GM21447 (cell line): ENCODE results near the gene CACNA1D.

Experiments
- ATAC-seq: cut with Tn5 transposase; IDR thresholded peaks from one replicate; pipeline ENCODE4 v1.9.1; 2021; ENCODE audit not compliant: unreplicated experiment

The CACNA1D gene

DNA sequence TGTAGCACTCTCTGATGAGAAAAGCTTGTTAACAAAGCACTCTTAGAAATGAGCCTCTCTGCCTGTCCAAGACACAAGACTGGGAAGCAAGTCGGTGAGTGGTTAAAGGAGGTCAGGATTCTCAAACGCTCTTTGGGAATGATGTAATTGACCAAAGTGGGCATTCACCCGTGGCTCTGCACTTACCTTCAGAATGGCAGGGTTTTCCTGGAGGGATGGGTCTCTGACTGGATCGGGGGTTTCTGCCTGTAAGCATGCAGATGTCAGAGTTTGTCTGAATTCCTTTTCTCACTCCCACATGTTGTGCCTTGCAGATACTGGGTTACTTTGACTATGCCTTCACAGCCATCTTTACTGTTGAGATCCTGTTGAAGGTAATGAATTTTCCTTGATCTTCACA, 245.6 kb downstream of the CACNA1D start:
- ATAC-seq, result no peak

DNA sequence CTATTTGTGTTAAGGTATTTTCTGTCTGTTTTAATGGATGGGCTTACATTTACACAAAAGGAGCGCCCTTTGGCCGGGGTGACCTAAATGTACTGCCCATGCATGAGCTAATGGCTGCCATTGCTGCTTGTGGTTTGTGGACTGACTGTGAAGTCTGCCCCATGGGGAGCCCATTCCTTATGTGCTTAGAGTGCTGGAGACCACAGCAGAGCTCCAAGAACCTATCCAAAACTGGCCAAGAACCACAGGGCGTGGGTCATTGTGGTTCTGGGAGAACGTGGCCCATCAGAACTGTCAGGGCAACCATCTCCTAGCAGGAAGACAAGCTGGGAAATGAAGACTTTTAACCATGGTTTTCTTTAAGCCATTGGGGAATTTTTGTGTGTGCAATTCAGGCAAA, 246.5 kb downstream of the CACNA1D start:
- no peak for ATAC-seq

DNA sequence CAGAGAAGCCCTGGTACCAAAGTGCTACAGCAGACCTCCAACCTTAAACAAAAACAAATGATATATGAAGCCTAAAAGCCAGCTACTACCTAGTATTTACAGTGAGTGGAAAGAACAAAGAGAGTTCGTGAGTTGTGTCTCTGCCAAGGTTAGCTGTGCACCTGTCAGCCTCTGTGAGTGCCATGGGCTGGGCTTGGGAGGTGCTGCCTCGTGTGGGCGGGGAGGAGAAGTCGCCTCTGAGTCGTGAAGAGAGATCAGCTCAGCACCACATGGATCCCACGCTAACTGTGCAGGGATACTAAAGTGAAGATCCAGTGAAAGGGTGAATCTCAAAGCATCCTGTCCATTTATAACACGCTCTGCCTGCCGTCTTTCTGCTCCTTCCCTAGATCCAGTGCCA, 249.9 kb downstream of the CACNA1D start:
- ATAC-seq, result no peak

DNA sequence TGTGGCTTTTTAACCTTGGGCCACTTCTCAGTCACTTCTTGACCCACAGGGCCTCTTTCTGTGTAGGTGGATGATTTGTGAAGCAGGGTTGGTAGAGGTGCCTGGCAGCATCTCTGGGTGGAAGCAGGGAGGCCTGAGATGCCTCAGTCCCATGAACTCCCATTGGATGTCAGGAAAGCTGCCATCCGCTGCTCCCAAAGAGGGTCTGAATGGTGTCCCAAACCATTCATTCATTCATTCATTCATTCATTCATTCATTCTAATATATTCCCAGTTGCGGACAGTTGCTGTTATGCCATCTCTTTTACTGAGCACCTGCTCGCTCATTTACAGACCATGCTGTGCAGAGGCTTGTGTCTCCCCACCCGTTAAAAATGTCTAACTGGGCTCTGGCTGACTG, 253.1 kb downstream of the CACNA1D start:
- ATAC-seq, result no peak

DNA sequence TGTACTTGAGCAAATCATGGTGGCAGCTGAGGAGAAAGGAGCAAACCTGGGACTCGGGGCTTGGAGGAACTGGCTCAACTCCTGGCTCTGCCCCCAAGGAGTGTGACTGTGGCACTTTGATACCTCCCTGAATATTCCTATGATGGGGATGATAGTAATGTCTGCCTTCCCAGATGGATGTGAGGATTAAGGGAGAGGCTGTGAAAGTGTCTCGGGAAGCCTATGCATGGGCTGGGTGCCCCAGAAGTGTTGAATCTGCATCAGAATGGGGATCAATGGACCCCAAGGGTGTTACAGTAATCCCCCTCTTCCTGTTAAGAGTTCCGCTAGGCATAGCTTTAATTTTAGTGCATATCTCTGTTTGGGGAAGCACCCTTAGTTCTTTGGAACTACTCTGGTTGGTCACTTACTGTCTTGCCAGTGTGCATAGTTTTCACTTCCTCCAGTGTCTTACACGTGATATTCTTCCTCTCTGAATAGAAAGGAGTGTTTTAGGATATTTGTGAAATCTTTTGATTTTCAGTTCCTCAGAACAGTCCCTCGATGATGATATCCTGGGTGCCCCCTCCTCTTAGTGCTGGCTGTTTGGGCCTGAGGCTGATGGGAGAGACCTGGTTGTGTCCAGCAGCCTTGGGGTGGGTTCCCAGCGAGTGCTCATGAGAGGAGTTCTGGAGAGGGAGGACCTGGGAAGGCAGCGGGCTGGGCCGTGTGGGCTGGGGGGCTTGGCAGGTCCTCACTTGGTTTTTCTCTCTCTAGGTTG, 254.3 kb downstream of the CACNA1D start:
- peak; percentile 87 for ATAC-seq

DNA sequence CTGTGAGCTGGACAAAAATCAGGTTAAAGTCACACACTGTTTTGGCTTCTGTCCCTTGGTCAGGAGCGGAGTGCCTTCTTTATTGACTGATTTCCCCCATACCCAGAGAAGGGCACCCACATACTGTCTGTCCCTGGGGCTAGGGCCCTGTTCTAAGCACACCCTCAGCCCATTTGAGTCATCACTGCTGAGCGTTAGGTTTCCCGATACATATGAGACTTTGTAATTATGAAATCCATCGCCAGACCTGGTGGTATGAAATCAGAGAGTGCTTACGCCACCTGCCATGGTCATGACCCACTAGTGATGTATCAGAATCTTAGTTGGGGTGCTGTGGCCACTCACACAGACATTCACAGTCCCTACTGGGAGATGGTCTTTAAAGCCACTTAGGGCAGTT, 255.0 kb downstream of the CACNA1D start:
- no peak for ATAC-seq

DNA sequence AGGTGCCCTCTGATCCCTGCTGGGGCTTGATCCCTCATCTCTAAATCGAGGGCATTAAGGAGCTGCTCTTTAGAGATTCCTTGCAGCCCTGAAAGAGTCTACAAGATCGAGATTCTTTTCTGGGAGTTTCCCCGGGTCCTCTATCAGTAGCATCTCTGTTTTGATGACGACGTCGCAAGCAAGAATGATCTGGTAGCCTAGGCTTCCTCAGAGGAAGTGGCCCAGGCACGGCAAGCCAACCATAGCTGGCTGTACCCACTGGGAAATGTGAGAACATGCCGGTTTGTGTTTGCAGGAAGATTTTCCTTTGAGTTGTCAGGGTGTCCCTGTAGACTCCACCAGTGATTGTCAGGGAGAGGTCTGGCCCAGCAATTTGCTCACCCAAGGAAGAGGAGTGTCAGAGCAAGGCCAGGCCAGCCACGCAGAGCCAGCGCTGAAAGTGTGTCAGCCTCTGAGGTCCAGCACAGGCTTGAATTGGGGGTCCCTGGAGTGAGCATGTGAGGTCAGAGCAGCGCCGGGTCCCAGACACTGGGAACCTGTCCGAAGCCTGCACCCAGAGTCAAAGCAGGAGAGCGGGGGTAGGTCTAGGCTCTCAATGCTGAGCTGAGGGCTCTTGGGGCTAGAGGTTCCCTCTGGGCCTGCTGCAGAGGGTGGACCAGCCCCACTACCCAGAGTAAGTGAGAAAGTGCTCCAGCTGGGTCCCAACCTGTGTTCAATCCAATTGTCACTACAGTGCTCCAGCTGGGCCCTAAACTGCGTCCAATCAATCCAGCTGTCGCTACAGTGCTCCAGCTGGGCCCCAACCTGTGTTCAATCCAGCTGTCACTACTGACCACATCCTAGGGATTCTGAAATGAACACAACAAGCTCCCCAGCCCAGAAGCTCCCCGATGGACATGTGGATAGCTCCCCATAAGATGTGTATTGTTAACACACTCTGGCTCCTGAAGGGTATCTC, 256.1 kb downstream of the CACNA1D start:
- no peak for ATAC-seq

DNA sequence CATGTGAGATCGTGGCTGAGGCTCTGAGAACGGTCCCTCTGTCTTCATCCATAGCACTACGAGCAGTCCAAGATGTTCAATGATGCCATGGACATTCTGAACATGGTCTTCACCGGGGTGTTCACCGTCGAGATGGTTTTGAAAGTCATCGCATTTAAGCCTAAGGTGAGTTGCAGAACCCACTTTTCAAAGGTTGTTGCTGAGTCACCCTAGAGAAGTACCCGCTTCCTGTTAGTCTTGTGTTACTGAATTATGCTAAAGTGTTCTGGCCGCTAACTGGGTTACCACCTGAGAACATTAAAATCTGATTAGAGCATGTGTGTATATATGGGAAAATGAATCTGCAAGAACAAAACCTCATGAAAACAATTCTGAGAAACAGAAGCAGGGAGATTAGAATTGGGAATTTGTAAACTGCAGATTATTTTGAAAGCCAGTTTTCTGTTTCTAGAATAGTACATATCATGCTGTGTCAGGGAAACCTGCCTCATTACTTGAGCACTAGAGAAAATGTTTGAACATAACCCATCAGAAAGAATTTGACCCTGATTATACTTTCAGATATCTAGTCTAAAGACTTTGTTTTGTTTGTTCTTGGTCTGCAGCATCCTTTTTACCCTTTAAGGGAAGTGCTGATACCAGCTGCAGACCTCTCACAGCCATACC, 259.2 kb downstream of the CACNA1D start:
- no peak for ATAC-seq

DNA sequence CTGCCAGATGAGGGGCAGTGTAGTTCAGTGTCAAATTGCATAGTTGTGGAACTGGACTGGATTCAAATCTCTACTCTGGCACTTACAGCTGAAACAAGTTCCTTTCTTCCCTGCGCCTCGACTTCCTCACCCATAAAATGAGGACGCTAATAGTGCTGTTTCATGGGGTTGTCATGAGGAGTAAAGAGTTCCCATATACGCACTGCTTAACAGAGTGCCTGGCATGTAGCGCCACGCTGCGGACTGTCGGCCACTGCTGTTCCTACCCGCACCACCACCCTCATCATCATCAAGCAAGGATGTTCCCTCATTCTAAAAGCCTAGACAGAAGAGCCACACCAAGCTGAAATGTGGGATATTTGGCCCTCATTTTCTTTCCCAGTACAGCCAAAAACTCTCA, 259.9 kb downstream of the CACNA1D start:
- ATAC-seq, result no peak

DNA sequence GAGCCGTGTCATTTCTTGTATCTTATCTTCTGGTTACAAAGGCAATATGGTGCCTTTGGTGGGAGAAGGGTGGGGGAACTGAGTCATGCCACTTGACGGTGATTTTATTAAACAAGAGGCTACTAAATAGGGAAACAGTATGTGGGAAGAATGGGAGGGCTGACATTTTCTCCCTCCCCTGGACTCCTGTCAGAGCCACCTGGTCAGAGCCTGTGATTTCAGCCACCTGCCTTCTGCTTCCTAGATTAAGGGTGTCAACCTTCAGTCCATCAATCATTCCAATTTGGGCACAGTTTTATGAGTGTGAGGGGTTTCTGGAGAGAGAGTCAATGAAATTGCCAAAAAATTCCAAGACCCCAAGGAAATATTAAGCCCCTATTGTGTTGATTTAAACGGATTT, 264.4 kb downstream of the CACNA1D start:
- ATAC-seq, result no peak

DNA sequence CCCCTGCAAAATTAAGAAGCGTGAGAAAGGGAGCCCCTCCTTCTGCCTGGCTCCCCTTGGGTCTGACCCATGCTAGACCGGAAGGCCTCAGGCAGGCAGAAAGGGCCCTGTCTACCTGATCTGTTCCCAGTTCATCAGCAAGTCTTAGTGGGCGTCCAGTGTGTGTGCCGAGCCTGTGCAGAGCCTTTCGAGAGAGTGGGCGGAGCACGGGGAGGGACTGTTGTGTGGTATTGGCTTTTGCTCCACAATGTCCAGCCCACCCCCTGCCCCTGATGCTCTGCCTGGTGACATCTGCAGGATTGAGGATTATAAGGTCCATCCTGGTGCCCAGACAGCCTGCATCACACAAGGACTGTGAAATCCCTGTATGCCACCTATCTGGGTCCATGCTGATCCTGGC, 268.9 kb downstream of the CACNA1D start:
- ATAC-seq, result no peak

DNA sequence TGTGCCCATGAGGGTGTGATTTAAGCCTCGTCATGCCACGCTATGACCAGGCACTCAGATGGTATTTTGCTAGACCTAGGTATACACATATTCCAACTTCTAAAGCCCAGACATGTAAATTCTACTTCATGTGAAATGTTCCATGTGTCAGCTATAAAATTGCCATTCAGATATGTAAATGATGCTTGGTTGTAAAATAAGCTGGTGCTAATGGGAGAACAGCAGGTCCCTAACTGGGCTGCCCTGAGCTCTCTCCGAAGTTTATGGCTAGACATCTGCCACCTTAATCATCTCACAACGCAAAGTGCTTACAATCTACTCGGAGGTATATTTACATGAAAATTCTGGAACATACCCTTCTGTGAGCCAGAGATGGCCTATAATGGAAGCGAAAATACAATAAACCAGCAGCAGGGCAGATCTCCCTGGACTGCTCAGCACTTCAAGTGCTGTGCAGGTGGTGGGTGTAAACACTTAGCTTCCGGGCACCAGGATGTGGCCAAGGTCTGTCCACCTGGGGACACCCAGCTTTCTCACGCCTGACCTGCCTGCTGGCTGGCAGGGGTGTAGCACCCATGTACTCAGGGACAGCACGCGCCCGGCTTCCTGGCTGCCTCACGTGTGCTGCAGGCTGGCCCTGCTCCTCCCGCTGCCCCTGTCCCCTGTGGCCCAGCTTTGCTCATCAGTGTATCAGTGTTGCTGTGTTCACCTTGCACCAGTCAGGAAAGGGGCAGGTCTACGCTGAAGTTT, 269.8 kb downstream of the CACNA1D start:
- no peak for ATAC-seq

DNA sequence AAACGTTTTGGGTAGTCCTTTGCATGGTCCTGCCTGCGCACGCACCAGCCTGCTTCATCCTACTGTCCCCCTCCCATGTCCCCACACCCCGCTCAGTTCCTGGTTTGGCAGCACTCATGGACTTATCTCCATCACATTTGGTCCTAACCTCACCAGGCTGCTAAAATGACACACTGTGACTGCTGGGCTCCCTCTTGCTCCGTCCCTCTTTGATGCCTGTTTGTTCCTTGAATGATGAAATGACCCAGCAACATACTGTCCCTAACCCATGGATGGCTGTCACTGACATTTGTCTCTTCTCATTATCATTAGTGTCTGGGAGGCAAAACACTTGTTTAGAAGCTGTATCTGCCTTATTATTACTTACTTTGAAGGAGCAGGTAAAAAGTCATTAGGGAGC, 271.3 kb downstream of the CACNA1D start:
- ATAC-seq, result no peak

DNA sequence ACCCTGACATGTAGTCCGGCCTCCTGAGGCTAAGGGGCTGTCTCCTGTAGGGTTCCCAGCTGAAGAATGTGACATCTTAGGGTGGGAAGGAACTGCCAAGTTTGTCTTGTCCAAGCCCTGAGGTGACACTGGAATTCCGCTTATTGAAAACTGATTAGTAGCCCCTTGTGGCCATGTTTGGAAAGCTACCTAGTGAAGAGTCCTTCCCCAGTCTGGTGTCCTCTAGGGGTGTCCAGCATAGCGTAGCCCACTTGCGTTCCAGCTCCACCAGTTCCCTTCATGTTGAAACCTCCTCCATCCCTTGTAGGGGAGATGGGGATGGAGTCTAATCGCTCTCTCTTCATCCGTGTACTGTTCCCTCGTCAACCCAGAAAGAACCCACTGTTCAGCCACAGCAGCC, 272.3 kb downstream of the CACNA1D start:
- no peak for ATAC-seq

DNA sequence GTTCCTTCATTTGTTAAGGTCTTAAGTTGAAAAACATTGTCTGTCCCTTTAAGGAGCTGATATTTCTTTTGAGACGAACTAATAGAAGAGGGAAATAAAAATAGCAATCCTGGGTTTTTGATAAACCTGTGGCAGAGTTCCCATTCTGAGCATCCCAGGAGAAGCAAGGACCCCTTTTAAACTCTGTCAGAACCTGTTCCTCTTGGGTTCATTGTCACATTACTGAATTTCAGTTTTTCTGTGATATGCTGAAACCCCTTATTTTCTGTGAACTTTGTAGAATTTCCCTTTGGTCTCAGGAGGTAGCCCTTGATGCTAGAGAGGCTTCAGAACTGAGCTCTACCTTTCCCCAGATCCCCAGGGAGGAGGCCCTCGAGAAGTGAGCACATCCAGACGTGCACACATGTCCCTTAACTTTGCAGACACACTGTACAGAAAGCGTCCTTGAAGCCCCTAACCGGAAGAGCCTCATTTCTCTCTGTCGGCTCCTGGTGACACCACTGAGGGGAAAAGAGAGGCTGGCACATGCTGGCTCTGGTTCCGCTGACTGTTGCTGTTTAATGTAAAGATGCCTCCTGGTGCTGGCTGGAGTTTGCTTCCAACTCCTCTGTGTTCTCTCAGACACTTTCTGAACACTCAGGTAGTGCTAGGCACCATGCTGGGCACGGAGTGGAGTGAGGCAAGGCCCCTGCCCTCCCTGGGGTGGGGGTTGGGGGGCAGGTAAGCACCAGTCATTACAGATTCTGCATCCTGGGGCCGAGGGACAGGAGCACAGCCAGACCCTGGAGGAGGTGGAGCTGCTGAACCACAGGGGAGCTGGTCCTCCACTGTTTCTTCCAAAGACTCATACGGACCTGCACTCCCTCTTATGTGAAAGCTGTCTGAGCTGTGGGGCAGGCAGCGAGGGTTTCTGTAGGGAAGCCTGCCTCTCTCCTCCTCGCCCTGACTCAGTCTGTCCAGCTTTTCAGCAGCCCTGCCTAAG, 274.4 kb downstream of the CACNA1D start:
- no peak for ATAC-seq

DNA sequence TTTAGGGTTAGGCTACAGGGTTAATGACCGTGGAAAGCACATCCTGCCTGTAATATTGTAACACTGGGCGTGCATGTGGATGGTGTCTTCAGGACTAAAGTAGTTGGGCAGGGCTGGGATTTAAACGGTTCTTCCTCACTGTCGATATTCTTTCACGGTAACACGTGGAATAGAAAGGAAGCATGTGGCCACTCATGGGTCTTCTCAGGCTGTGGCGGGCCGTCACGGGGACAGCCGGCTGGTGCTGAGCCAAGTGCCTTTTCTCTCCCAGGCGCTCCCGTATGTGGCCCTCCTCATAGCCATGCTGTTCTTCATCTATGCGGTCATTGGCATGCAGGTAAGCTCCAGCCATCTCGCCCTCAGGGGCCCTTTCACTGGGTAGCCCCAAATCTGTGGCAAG, 278.2 kb downstream of the CACNA1D start:
- no peak for ATAC-seq

DNA sequence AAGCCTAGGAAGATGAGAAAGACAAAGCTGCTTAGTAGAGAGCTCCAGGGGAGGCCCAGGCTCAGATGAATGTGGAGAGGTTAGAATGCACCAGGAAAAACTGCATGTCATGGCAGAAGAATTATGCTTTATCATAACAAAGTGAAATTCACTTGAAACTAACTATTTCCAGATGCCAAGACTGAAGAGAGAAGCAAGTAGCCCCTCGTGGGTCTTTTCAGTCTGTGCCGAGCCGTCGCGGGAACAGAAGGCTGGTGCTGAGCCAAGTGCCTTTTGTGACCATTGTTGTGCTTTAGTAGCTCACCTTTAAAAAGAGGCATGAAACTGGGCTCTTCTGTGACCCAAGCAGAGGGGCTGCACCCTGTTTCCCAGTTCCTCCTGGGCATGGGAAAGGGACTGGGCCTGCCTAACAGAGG, 278.6 kb downstream of the CACNA1D start:
- no peak for ATAC-seq

DNA sequence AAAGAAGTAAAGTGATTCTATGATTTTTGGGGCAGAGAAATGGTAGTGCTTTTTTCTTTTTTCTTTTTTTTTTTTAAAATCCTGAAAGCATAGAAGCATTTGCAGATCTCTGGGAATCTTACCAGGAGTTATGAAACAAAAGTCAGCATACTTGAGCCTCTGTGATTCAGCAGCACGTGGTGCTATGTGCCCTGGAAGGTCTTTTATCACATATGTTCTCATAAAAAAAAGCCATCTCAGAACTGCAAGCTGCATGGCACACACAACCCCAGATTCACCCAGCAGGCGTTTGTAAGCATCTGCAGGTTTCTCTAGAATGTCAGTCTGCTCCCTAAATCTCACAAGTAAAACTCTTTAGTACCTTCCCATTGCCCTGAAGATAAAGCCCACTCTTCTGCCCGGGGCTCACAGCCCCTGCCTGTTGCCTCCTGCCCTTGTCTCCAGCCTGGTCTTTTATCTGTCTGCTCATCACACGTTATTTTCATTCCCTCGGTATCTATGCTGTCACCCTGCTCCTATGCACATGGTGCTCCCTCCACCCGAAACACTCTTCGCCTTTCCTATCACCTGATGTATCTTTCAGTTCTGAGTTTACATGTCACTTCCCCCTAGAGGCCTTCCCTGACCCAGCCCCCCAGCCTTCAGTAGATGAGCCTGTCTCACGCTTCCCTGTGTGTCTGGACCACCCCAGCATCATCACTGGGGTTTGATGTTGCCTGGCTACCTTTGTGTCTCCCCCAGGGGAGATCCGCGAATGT, 279.4 kb downstream of the CACNA1D start:
- peak; percentile 93 for ATAC-seq

DNA sequence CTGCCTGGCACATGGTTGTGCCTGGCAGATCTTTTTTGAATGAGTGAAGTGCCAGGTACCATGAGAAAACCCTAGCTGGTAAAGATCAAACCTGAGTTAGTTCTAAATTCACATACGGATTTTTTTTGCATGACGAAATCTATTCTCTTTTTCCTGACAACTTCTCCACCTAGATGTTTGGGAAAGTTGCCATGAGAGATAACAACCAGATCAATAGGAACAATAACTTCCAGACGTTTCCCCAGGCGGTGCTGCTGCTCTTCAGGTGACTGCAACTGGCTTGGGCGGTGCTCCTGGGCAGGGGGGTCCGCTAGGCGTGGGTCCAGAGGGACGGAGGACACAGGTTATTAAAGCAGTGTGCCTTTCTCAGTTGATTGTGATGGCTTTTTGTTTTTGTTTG, 280.0 kb downstream of the CACNA1D start:
- ATAC-seq, result no peak
